Ramos (cell line): ENCODE measurements around the gene KCNJ10.

ENCODE experiments used
- in situ Hi-C: fragments of 300-500 bp; cut with MboI; formaldehyde crosslinking; loops from one replicate; pipeline ENCODE4 v1.14.3; 2022; ENCODE audit warnings: low sequenced_read_pairs; ENCODE audit not compliant: unreplicated experiment

The KCNJ10 gene

GRCh38 chr1:160087118-160087662, 17.2 kb upstream of the KCNJ10 start:
- in situ Hi-C loops: no loop called here

- in situ Hi-C loops: no loop called here
Observed at GRCh38 chr1:160086456-160086892, 16.5 kb upstream of the KCNJ10 start.

- in situ Hi-C loops: no loop called here
Observed at GRCh38 chr1:160085686-160086455, 15.9 kb upstream of the KCNJ10 start.

GRCh38 chr1:160084771-160085321, 14.9 kb upstream of the KCNJ10 start:
- in situ Hi-C loops: no loop called here

- in situ Hi-C loops: no loop called here
Observed at GRCh38 chr1:160083968-160084770, 14.2 kb upstream of the KCNJ10 start.

- in situ Hi-C loops: no loop called here
Observed at GRCh38 chr1:160082926-160083325, 13.0 kb upstream of the KCNJ10 start.

- in situ Hi-C loops: no loop called here
Observed at GRCh38 chr1:160082487-160082886, 12.5 kb upstream of the KCNJ10 start.

- in situ Hi-C loops: no loop called here
Observed at GRCh38 chr1:160081261-160081936, 11.4 kb upstream of the KCNJ10 start, which contains the start of gene KCNJ9. Gene KCNJ9 (plus strand): TSS chr1:160081538. CDS start chr1:160084031, 2,493 bp downstream.

- in situ Hi-C loops: no loop called here
Observed at GRCh38 chr1:160080381-160081100, 10.6 kb upstream of the KCNJ10 start.

GRCh38 chr1:160079448-160079847, 9.5 kb upstream of the KCNJ10 start:
- in situ Hi-C loops: no loop called here

- in situ Hi-C loops: no loop called here
Observed at GRCh38 chr1:160078512-160079195, 8.7 kb upstream of the KCNJ10 start.

GRCh38 chr1:160077486-160077885, 7.5 kb upstream of the KCNJ10 start:
- in situ Hi-C loops: no loop called here

GRCh38 chr1:160076295-160076694, 6.3 kb upstream of the KCNJ10 start:
- in situ Hi-C loops: no loop called here

- in situ Hi-C loops: no loop called here
Observed at GRCh38 chr1:160075836-160076235, 5.9 kb upstream of the KCNJ10 start.

GRCh38 chr1:160074865-160075264, 4.9 kb upstream of the KCNJ10 start:
- in situ Hi-C loops: no loop called here

- in situ Hi-C loops: no loop called here
Observed at GRCh38 chr1:160071289-160071688, 1.3 kb upstream of the KCNJ10 start.

GRCh38 chr1:160070243-160071163, 543 bp upstream of the KCNJ10 start:
- in situ Hi-C loops: no loop called here

GRCh38 chr1:160068225-160068624, 1.7 kb downstream of the KCNJ10 start:
- in situ Hi-C loops: no loop called here
